PC-3 (cell line): Measurements from ENCODE around the gene AK4. TPM values are rescaled to one million over a fixed set of nuclear protein-coding genes. Genes with fewer than 3 reads are reported as not detected.
"Not testable (repeated sequence)": the region's sequence is repeated elsewhere in the genome, so short reads cannot be mapped to it uniquely, and the experiment has no call there.

ENCODE experiments used
- ATAC-seq: fragments of 200-7000 bp; cut with Tn5 transposase; 2 replicates; pipeline ENCODE4 v1.9.1; 2020; ENCODE audit warnings: mild to moderate bottlenecking, moderate library complexity
- Bru-seq: library from RNA; stranded (reverse); fragments of 400-500 nt; gene quantifications from one replicate; lab custom pipeline; 2021; lab: Mats Ljungman, UMichigan
- BruChase-seq, 2 experiments: library from RNA; stranded (reverse); fragments of 400-500 nt; gene quantifications; one replicate each; lab custom pipeline; 2021; lab: Mats Ljungman, UMichigan
- BruUV-seq: library from RNA; stranded (reverse); fragments of 400-500 nt; replicated peaks from 2 replicates; lab custom pipeline; 2021; lab: Mats Ljungman, UMichigan
- CTCF ChIA-PET: fragments of 300-600 bp; sonication (Branson Sonifier 250); formaldehyde crosslinking; loops from one replicate; lab custom pipeline; 2022; ENCODE audit warnings: antibody characterized with exemption; lab: Charles Lee
- POLR2A ChIA-PET: fragments of 300-600 bp; sonication (Branson Sonifier 250); formaldehyde crosslinking; loops from one replicate; lab custom pipeline; 2022; ENCODE audit warnings: antibody characterized with exemption; ENCODE audit not compliant: unreplicated experiment; lab: Charles Lee
- DNase-seq: peaks from one replicate; pipeline ENCODE4 v3.0.0-alpha.2; 2015
- H2AFZ ChIP-seq: fragments of 300-600 bp; sonication (generic); 2 replicates; pipeline ENCODE4 v1.6.0; 2016; ENCODE audit warnings: antibody characterized with exemption, low read length
- H3F3A ChIP-seq: fragments of 300-600 bp; sonication (generic); one replicate; pipeline ENCODE4 v1.6.0; 2017; ENCODE audit warnings: antibody characterized with exemption, low read length, control low read depth, mild to moderate bottlenecking; ENCODE audit not compliant: unreplicated experiment
- H3K27ac ChIP-seq: fragments of 300-600 bp; sonication (generic); 2 replicates; pipeline ENCODE4 v1.5.1; 2016; ENCODE audit warnings: mild to moderate bottlenecking, low read length
- H3K27me3 ChIP-seq: fragments of 300-600 bp; sonication (generic); 2 replicates; pipeline ENCODE4 v1.6.1; 2016; ENCODE audit warnings: low read length, mixed read lengths
- H3K36me3 ChIP-seq: fragments of 300-600 bp; sonication (generic); 2 replicates; pipeline ENCODE4 v1.6.1; 2016; ENCODE audit warnings: low read depth, mixed run types, low read length, mixed read lengths
- H3K4me1 ChIP-seq: fragments of 300-600 bp; sonication (generic); 2 replicates; pipeline ENCODE4 v1.5.1; 2016; ENCODE audit warnings: low read length; ENCODE audit not compliant: insufficient read depth
- H3K4me2 ChIP-seq: fragments of 300-600 bp; sonication (generic); 2 replicates; pipeline ENCODE4 v1.6.0; 2016; ENCODE audit warnings: low read length
- H3K4me3 ChIP-seq: fragments of 300-600 bp; sonication (generic); 2 replicates; pipeline ENCODE4 v1.5.1; 2016; ENCODE audit warnings: mild to moderate bottlenecking, low read length, mixed read lengths
- H3K79me2 ChIP-seq: fragments of 300-600 bp; sonication (generic); 2 replicates; pipeline ENCODE4 v1.6.1; 2017; ENCODE audit warnings: low read length, mixed read lengths
- H3K9ac ChIP-seq: fragments of 300-600 bp; sonication (generic); 2 replicates; pipeline ENCODE4 v1.6.0; 2016; ENCODE audit warnings: mild to moderate bottlenecking, low read length
- H3K9me2 ChIP-seq: fragments of 300-600 bp; sonication (generic); replicated peaks from 2 replicates; pipeline ENCODE4 v1.6.1; 2016; ENCODE audit warnings: mixed run types, low read length, mixed read lengths
- H3K9me3 ChIP-seq: fragments of 300-600 bp; sonication (generic); 2 replicates; pipeline ENCODE4 v1.6.1; 2016; ENCODE audit warnings: low read length, mixed read lengths
- H4K20me1 ChIP-seq: fragments of 300-600 bp; sonication (generic); 2 replicates; pipeline ENCODE4 v1.6.1; 2016; ENCODE audit warnings: low read length, mixed read lengths
- CTCF ChIP-seq: fragments of 300-600 bp; sonication (generic); conservative IDR thresholded peaks from 2 replicates; pipeline ENCODE4 v1.5.1; 2017; ENCODE audit warnings: antibody characterized with exemption, low read depth, mild to moderate bottlenecking, low read length
- EZH2 ChIP-seq: fragments of 300-600 bp; sonication (generic); IDR thresholded peaks from one replicate; pipeline ENCODE4 v1.6.1; 2017; ENCODE audit warnings: antibody characterized with exemption, mild to moderate bottlenecking, low read length; ENCODE audit not compliant: unreplicated experiment
- EZH2phosphoT487 ChIP-seq: fragments of 300-600 bp; sonication (generic); IDR thresholded peaks from 2 replicates; pipeline ENCODE4 v1.6.1; 2018; ENCODE audit warnings: mild to moderate bottlenecking, antibody characterized with exemption, low read length, borderline replicate concordance
- intact Hi-C: fragments of 100-400 bp; cut with micrococcal nuclease; formaldehyde crosslinking; loops from 2 replicates; pipeline ENCODE4 v1.9.0; 2023
- long read RNA-seq: library from polyadenylated mRNA; unstranded; transcript quantifications from one replicate; pipeline ENCODE4 v2.0.0, GENCODE V29; 2021; ENCODE audit not compliant: unreplicated experiment
- total RNA-seq: library from RNA; depleted of rRNA; stranded (reverse); fragments of >200 nt; gene quantifications from 2 replicates; pipeline ENCODE4 v1.2.3, GENCODE V29; 2014; rRNA removed

The AK4 gene
- 70.4 and 98.9 TPM in 2 replicates for total RNA-seq
- Bru-seq, nascent RNA: percentile 78 among the genes with signal in this experiment
- percentile 78 among the genes with signal in this experiment for BruChase-seq, experiment 1, labeled RNA remaining after a 6-hour chase
- BruChase-seq, experiment 2, labeled RNA remaining after a 2-hour chase: percentile 69 among the genes with signal in this experiment
- long read RNA-seq, full-length matches to known transcripts: 70 of 90 reads
- long read RNA-seq, partial matches to known transcripts: 5 of 90 reads
- long read RNA-seq, other reads (novel, unspliced or antisense): 15 of 90 reads

GRCh38 chr1:65148178-65148547 lies at the start of gene AK4:
Gene AK4, plus strand, starts transcription at chr1:65148203. Its CDS starts 205 bp downstream, at chr1:65148408.
- H3K4me3 ChIP-seq: peak within 1 kb of the TSS; percentile 72
- H3K79me2 ChIP-seq: peaks cover 57% of the 10 kb centered on the region
- CTCF ChIA-PET: interaction anchor here (0.6 kb wide), 2 partner anchors 83 to 88 kb away, joined by 4 read pairs; no protein-coding TSS in a partner anchor
- H2AFZ ChIP-seq: peak within 1 kb of the TSS; percentile 91
- H3K9me2 ChIP-seq, H3K27ac ChIP-seq, POLR2A ChIA-PET, H4K20me1 ChIP-seq, H3F3A ChIP-seq, H3K27me3 ChIP-seq, BruUV-seq, DNase-seq, H3K36me3 ChIP-seq, H3K9me3 ChIP-seq: not testable (repeated sequence)
- intact Hi-C loops: loop anchor here (2.0 to 10.0 kb wide), 4 partner anchors 29 to 263 kb away; no protein-coding TSS in a partner anchor
- peaks cover 15% of the 10 kb centered on the region; the same call in 1 of the 2 replicates for H3K4me1 ChIP-seq
- peak within 1 kb of the TSS; percentile 66 for H3K9ac ChIP-seq
- ATAC-seq: peak; percentile 6
- peak within 1 kb of the TSS; percentile 89 for H3K4me2 ChIP-seq

GRCh38 chr1:65103807-65104206 lies 44.2 kb upstream of the AK4 start:
- Histone ChIP-seq H3F3A (no peaks in the 10 kb centered on the region), H3K79me2 (no peaks in the 10 kb centered on the region), H3K4me2 (no peak overlapping the region), H3K9ac (no peak overlapping the region), H3K9me2 (no peaks in the 10 kb centered on the region), H3K4me3 (no peak overlapping the region), H3K27ac (no peak overlapping the region), H2AFZ (no peak overlapping the region), H3K36me3 (no peaks in the 10 kb centered on the region), H3K4me1 (peaks cover 10% of the 10 kb centered on the region), H4K20me1 (no peaks in the 10 kb centered on the region), H3K9me3 (no peaks in the 10 kb centered on the region), H3K27me3 (no peaks in the 10 kb centered on the region)
- ChIA-PET CTCF (no interaction called here), POLR2A (no interaction called here)
- TF ChIP-seq EZH2: no peak
- no peak for TF ChIP-seq EZH2phosphoT487
- no peak for TF ChIP-seq CTCF
- intact Hi-C loops: no loop called here
- BruUV-seq: no TSS peak
- ATAC-seq (no peak), DNase-seq (no peak)

- ChIA-PET CTCF (interaction anchor here (0.5 kb wide), 1 partner anchor 365 kb away, joined by 4 read pairs; no protein-coding TSS in a partner anchor), POLR2A (no interaction called here)
- H3K4me1 ChIP-seq: peaks cover 10% of the 10 kb centered on the region
- no peaks in the 10 kb centered on the region for H3F3A ChIP-seq
- H3K27ac ChIP-seq: no peak overlapping the region
- BruUV-seq: no TSS peak
- no peak for DNase-seq
- no peak for ATAC-seq
- TF ChIP-seq EZH2phosphoT487: no peak
- no peak overlapping the region for H3K4me3 ChIP-seq
- no peaks in the 10 kb centered on the region for H3K27me3 ChIP-seq
- intact Hi-C loops: no loop called here
- H2AFZ ChIP-seq: no peak overlapping the region
- no peak overlapping the region for H3K4me2 ChIP-seq
- no peaks in the 10 kb centered on the region for H4K20me1 ChIP-seq
- H3K9me3 ChIP-seq: no peaks in the 10 kb centered on the region
- no peaks in the 10 kb centered on the region for H3K9me2 ChIP-seq
- no peaks in the 10 kb centered on the region for H3K79me2 ChIP-seq
- no peaks in the 10 kb centered on the region for H3K36me3 ChIP-seq
- H3K9ac ChIP-seq: no peak overlapping the region
These were observed 43.0 kb upstream of the AK4 start for GRCh38 chr1:65104854-65105534.
